Chondrocyte (in vitro differentiated cells): ENCODE data around the gene ULK4. TPM values are rescaled to one million over a fixed set of nuclear protein-coding genes. Genes with fewer than 3 reads are reported as not detected.

Experiments
- DNase-seq: peaks from one replicate; pipeline ENCODE4 v3.0.0; 2021; ENCODE audit warnings: mixed read lengths, low spot score
- H3K27ac Mint-ChIP-seq: one replicate; pipeline ENCODE4 v1.8.0; 2021; ENCODE audit warnings: mild to moderate bottlenecking, moderate library complexity, mixed read lengths; ENCODE audit not compliant: unreplicated experiment
- H3K27me3 Mint-ChIP-seq: 2 replicates; pipeline ENCODE4 v1.8.0; 2021; ENCODE audit warnings: low read depth, mixed read lengths
- H3K36me3 Mint-ChIP-seq: 2 replicates; pipeline ENCODE4 v1.8.0; 2021; ENCODE audit warnings: low read depth, mixed read lengths
- H3K4me1 Mint-ChIP-seq: 2 replicates; pipeline ENCODE4 v1.8.0; 2021; ENCODE audit warnings: low read depth, mild to moderate bottlenecking, mixed read lengths
- H3K4me3 Mint-ChIP-seq: one replicate; pipeline ENCODE4 v1.8.0; 2021; ENCODE audit warnings: mild to moderate bottlenecking, moderate library complexity, mixed read lengths; ENCODE audit not compliant: unreplicated experiment
- H3K9me3 Mint-ChIP-seq: 2 replicates; pipeline ENCODE4 v1.8.0; 2021; ENCODE audit warnings: low read depth, mixed read lengths
- total RNA-seq: library from RNA; stranded (reverse); gene quantifications from 3 replicates; pipeline ENCODE4 v1.2.1, GENCODE V29; 2021
- TF ChIP-seq, protein P1 (sequence below): fragments of 200-600 bp; sonication (generic); IDR thresholded peaks from 2 replicates; pipeline ENCODE4 v1.5.0; 2021; ENCODE audit warnings: antibody characterized with exemption, mild to moderate bottlenecking, moderate library complexity

Gene ULK4
- total RNA-seq, 1 donor from 2014 or later: 9.1 TPM

DNA sequence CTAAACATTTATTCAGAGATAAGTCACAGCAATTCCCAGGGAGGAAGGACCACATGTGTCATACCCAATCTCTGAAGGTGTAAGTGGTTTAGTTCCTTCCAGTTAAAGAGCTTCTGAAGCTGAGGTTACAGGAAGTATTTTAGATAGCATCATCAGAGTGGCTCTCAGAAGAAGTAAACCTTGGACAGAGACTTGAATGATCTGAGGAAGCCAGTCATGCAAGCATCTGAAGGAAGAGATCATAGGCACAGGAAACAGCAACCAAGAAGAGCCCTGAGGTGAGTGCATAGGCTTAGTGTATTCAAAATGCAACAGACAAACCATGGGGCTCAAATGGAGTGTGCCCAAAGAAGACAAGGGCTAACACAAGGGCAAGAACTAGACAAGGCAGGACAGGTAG is 210.3 kb downstream of the ULK4 start:
- Mint-ChIP-seq H3K36me3 (peaks cover 2% of the 10 kb centered on the region), H3K4me1 (peaks cover 3% of the 10 kb centered on the region), H3K27me3 (no peaks in the 10 kb centered on the region), H3K9me3 (no peaks in the 10 kb centered on the region), H3K4me3 (no peak overlapping the region), H3K27ac (no peak overlapping the region)
- DNase-seq: no peak
- TF ChIP-seq, protein P1, sequence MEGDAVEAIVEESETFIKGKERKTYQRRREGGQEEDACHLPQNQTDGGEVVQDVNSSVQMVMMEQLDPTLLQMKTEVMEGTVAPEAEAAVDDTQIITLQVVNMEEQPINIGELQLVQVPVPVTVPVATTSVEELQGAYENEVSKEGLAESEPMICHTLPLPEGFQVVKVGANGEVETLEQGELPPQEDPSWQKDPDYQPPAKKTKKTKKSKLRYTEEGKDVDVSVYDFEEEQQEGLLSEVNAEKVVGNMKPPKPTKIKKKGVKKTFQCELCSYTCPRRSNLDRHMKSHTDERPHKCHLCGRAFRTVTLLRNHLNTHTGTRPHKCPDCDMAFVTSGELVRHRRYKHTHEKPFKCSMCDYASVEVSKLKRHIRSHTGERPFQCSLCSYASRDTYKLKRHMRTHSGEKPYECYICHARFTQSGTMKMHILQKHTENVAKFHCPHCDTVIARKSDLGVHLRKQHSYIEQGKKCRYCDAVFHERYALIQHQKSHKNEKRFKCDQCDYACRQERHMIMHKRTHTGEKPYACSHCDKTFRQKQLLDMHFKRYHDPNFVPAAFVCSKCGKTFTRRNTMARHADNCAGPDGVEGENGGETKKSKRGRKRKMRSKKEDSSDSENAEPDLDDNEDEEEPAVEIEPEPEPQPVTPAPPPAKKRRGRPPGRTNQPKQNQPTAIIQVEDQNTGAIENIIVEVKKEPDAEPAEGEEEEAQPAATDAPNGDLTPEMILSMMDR: no peak

DNA sequence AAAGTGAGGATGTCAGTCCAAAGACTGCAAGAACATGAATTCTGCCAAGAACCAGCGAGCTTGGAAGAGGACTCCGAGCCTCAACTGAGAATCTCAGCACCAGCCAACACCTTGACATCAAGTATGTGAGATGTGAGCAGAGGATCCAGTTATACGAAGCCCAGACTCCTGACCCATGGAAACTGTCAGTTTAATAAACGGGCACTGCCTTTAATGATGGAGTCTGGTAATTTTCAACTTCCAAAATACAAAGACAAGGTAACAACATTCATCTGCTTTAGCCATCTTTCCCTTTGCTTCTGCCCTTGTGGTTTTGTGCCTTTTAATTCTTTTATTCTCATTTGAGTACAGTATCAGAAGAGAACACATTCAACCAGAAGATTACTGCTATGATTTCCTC is 211.9 kb downstream of the ULK4 start:
- Mint-ChIP-seq H3K4me3 (no peak overlapping the region), H3K27ac (no peak overlapping the region), H3K9me3 (no peaks in the 10 kb centered on the region), H3K36me3 (peaks cover 2% of the 10 kb centered on the region), H3K4me1 (peaks cover 3% of the 10 kb centered on the region), H3K27me3 (no peaks in the 10 kb centered on the region)
- TF ChIP-seq, protein P1: no peak
- no peak for DNase-seq

DNA sequence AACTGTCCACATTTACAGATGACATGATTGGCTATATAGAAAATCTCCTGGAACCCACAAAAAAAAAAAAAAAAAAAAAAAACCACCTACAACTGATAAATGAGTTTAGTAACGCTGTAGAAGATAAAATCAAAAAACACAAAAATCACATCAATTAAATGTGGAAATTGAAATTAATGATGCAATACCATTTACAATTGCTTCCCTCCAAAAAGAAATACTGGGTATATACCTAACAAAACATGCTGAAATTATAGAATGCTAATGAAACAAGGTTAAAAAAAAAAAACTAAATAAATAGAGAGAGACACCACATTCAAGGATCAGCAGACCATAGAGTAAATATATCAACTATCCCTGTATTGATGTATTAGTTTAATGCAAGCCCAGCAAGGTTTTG is 215.7 kb downstream of the ULK4 start:
- TF ChIP-seq, protein P1: no peak
- H3K36me3 Mint-ChIP-seq: peaks cover 3% of the 10 kb centered on the region
- peaks cover 4% of the 10 kb centered on the region for H3K9me3 Mint-ChIP-seq
- no peak overlapping the region for H3K27ac Mint-ChIP-seq
- peaks cover 3% of the 10 kb centered on the region for H3K4me1 Mint-ChIP-seq
- H3K4me3 Mint-ChIP-seq: no peak overlapping the region
- no peaks in the 10 kb centered on the region for H3K27me3 Mint-ChIP-seq
- no peak for DNase-seq

DNA sequence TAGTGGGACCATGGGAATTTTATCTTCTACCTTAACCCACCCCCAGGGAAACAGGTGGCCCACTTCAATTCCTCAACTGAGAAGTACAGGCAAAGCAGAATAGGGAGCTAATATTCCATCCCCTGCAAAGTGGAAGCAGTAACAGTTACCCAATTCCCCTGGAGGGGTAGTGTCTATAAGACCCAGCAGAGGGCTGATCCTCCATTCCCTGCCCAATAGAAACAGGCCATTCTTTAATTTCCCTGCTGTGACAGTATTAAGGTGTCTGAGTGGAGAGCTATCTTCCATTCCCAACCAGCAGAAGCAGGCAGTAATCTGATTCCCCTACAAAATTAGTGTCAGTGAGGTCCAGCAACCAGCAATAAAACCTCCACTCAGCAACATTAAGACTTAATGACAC is 219.8 kb downstream of the ULK4 start:
- Mint-ChIP-seq H3K4me3 (no peak overlapping the region), H3K27me3 (no peaks in the 10 kb centered on the region), H3K27ac (no peak overlapping the region), H3K4me1 (no peaks in the 10 kb centered on the region), H3K36me3 (peaks cover 3% of the 10 kb centered on the region), H3K9me3 (peaks cover 10% of the 10 kb centered on the region)
- TF ChIP-seq, protein P1: no peak
- DNase-seq: no peak

DNA sequence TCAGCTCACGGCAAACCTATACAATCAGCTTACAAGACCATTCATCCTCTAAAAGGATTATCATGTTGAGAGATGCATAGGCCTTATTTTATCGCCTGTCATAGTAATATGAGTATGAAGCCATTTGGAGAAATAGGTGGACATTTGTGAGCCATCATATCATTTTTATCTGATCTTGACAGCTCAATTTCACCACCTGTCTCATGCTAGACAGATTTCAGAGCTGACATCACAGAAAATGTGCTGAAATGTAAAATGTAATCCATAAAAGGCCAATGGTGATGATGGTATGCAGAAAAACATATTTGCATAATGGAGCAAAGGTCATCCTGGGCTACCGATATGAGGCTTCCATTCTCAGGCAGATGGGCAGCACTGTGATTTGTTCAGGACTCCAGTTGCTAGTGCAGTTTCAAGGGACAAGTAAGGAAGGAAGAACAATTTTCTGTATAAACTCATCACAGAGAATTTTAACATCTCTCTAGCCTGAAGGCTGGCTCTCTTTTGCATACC is 221.5 kb downstream of the ULK4 start:
- no peak for DNase-seq
- Mint-ChIP-seq H3K4me1 (no peaks in the 10 kb centered on the region), H3K27ac (no peak overlapping the region), H3K36me3 (peaks cover 3% of the 10 kb centered on the region), H3K9me3 (peaks cover 13% of the 10 kb centered on the region), H3K27me3 (no peaks in the 10 kb centered on the region), H3K4me3 (no peak overlapping the region)
- TF ChIP-seq, protein P1: no peak
